CMK (cell line): ENCODE data around the gene MYDGF.

ENCODE experiments used
- DNase-seq: peaks from one replicate; pipeline ENCODE4 v3.0.0-alpha.2; 2010; ENCODE audit warnings: low read depth

The MYDGF gene

GRCh38 chr19:4640247-4641000 is 29.7 kb downstream of the MYDGF start:
- no peak for DNase-seq

GRCh38 chr19:4639531-4640246 is 30.5 kb downstream of the MYDGF start:
- DNase-seq, result no peak

- DNase-seq, result peak; percentile 95
These were observed 31.2 kb downstream of the MYDGF start, which contains the start of gene TNFAIP8L1 for GRCh38 chr19:4638828-4639530. Gene TNFAIP8L1 (plus strand): TSS chr19:4639516. CDS start chr19:4651870, 12,354 bp downstream.

- DNase-seq, result no peak
These were observed 31.8 kb downstream of the MYDGF start for GRCh38 chr19:4638317-4638716.

GRCh38 chr19:4636761-4637160 is 33.4 kb downstream of the MYDGF start:
- no peak for DNase-seq

GRCh38 chr19:4636151-4636717 is 33.9 kb downstream of the MYDGF start:
- no peak for DNase-seq

GRCh38 chr19:4635754-4636116 is 34.4 kb downstream of the MYDGF start:
- DNase-seq, result no peak

- DNase-seq, result peak; percentile 89
These were observed 36.8 kb downstream of the MYDGF start for GRCh38 chr19:4633140-4633967.

- no peak for DNase-seq
These were observed 45.3 kb downstream of the MYDGF start for GRCh38 chr19:4624733-4625362.

GRCh38 chr19:4624301-4624700 is 45.8 kb downstream of the MYDGF start:
- no peak for DNase-seq

- no peak for DNase-seq
These were observed 47.3 kb downstream of the MYDGF start for GRCh38 chr19:4622695-4623421.

GRCh38 chr19:4620675-4621074 is 49.5 kb downstream of the MYDGF start:
- no peak for DNase-seq

- no peak for DNase-seq
These were observed 50.4 kb downstream of the MYDGF start for GRCh38 chr19:4619668-4620294.

GRCh38 chr19:4618019-4618418 is 52.1 kb downstream of the MYDGF start:
- no peak for DNase-seq

GRCh38 chr19:4613254-4613751 is 56.8 kb downstream of the MYDGF start:
- DNase-seq, result no peak

GRCh38 chr19:4609878-4610511 is 60.1 kb downstream of the MYDGF start:
- DNase-seq, result no peak
